Endothelial cell of umbilical vein (primary cell): ENCODE measurements around the gene TCF23. TPM values are rescaled to one million over a fixed set of nuclear protein-coding genes. Genes with fewer than 3 reads are reported as not detected.

Source experiments
- BruUV-seq: library from RNA; stranded (reverse); fragments of 400-500 nt; replicated peaks from 2 replicates; lab custom pipeline; 2021; lab: Mats Ljungman, UMichigan
- CTCF ChIA-PET: fragments of 300-600, 350-600 bp; sonication (Branson Sonifier 250); formaldehyde crosslinking; loops from one replicate; lab custom pipeline; 2021; ENCODE audit warnings: antibody characterized with exemption, inconsistent platforms; lab: Charles Lee
- POLR2A ChIA-PET: fragments of 300-600, 350-600 bp; sonication (Branson Sonifier 250); formaldehyde crosslinking; loops from one replicate; lab custom pipeline; 2021; ENCODE audit warnings: antibody characterized with exemption, inconsistent platforms; lab: Charles Lee
- DNase-seq: peaks from one replicate; pipeline ENCODE4 v3.0.0-alpha.2; 2011; ENCODE audit warnings: low read depth, low spot score
- FAIRE-seq: peaks from 2 replicates; lab custom pipeline; 2011; peaks lifted over from hg19 to GRCh38; lab: Jason Lieb, UNC
- H2AFZ ChIP-seq: 2 replicates; pipeline ENCODE4 v1.6.0; 2012; ENCODE audit warnings: low read depth, low read length, control low read depth, inconsistent platforms
- H3K27ac ChIP-seq: 2 replicates; pipeline ENCODE4 v1.5.1; 2011; ENCODE audit warnings: low read depth, mild to moderate bottlenecking, control low read depth, low read length, moderate library complexity; ENCODE audit not compliant: insufficient read depth
- H3K27me3 ChIP-seq, 2 experiments: 2 replicates each; pipeline versions ENCODE4 v1.6.0 to v1.6.1; 2011; ENCODE audit warnings: low read length in 2 of 2, mixed read lengths in 1 of 2; ENCODE audit not compliant: control insufficient read depth in 2 of 2, insufficient read depth in 2 of 2
- H3K36me3 ChIP-seq, 2 experiments: 2 replicates in 1 of 2; 3 replicates in 1 of 2; pipeline ENCODE4 v1.5.1; 2011; ENCODE audit warnings: low read length in 2 of 2, mild to moderate bottlenecking in 1 of 2, moderate library complexity in 1 of 2; ENCODE audit not compliant: control insufficient read depth in 2 of 2, insufficient read depth in 2 of 2; ENCODE audit errors: extremely low read depth in 1 of 2
- H3K4me1 ChIP-seq: 3 replicates; pipeline ENCODE4 v1.5.1; 2011; ENCODE audit warnings: mild to moderate bottlenecking, low read length; ENCODE audit not compliant: control insufficient read depth, insufficient read depth; ENCODE audit errors: extremely low read depth
- H3K4me2 ChIP-seq: 2 replicates; pipeline ENCODE4 v1.6.1; 2011; ENCODE audit warnings: low read length, control low read depth, mixed read lengths; ENCODE audit not compliant: insufficient read depth
- H3K4me3 ChIP-seq, 3 experiments: fragments of 200-600 bp in 1 of 3; sonication (generic), shearing (Covaris generic) in 1 of 3; replicated peaks in 1 of 3; 2 replicates each; pipeline ENCODE4 v1.5.1; 2011 to 2016; ENCODE audit warnings: control low read depth in 3 of 3, low read length in 3 of 3, mild to moderate bottlenecking in 2 of 3, inconsistent platforms in 1 of 3, low read depth in 1 of 3, moderate library complexity in 1 of 3; ENCODE audit not compliant: insufficient read depth in 1 of 3
- H3K79me2 ChIP-seq: 2 replicates; pipeline ENCODE4 v1.6.0; 2012; ENCODE audit warnings: low read length, inconsistent platforms; ENCODE audit not compliant: control insufficient read depth, insufficient read depth
- H3K9ac ChIP-seq: replicated peaks from 2 replicates; pipeline ENCODE3; 2011; ENCODE audit warnings: low read length, control low read depth; ENCODE audit not compliant: insufficient read depth; ENCODE audit errors: extremely low read depth
- H3K9me1 ChIP-seq: replicated peaks from 3 replicates; pipeline ENCODE4 v1.6.0; 2011; ENCODE audit warnings: mild to moderate bottlenecking, low read length; ENCODE audit not compliant: control insufficient read depth, insufficient read depth; ENCODE audit errors: extremely low read depth
- H3K9me3 ChIP-seq: replicated peaks from 2 replicates; pipeline ENCODE4 v1.5.1; 2012; ENCODE audit warnings: low read length, inconsistent platforms; ENCODE audit not compliant: control insufficient read depth, insufficient read depth
- H4K20me1 ChIP-seq: replicated peaks from 2 replicates; pipeline ENCODE3; 2011; ENCODE audit warnings: mild to moderate bottlenecking, low read length; ENCODE audit not compliant: control insufficient read depth, insufficient read depth; ENCODE audit errors: extremely low read depth
- EZH2 ChIP-seq: IDR thresholded peaks from 2 replicates; pipeline ENCODE4 v1.6.1; 2012; ENCODE audit warnings: borderline replicate concordance, low read depth, mild to moderate bottlenecking, moderate library complexity, low read length, inconsistent platforms; ENCODE audit not compliant: severe bottlenecking
- FOS ChIP-seq: IDR thresholded peaks from 2 replicates; pipeline ENCODE4 v1.6.1; 2011; ENCODE audit warnings: mild to moderate bottlenecking, low read length, moderate library complexity, borderline replicate concordance; ENCODE audit not compliant: insufficient read depth
- GATA2 ChIP-seq: IDR thresholded peaks from 2 replicates; pipeline ENCODE4 v1.7.0; 2011; ENCODE audit warnings: low read depth, mild to moderate bottlenecking, moderate library complexity, mixed read lengths, low read length; ENCODE audit not compliant: insufficient read length, insufficient read depth
- JUN ChIP-seq: IDR thresholded peaks from 2 replicates; pipeline ENCODE4 v1.6.1; 2011; ENCODE audit warnings: borderline replicate concordance, low read depth; ENCODE audit not compliant: insufficient read length, insufficient read depth
- MYC ChIP-seq: IDR thresholded peaks from one replicate; pipeline ENCODE4 v1.6.1; 2011; ENCODE audit warnings: mild to moderate bottlenecking, low read depth, low read length
- POLR2A ChIP-seq: IDR thresholded peaks from 2 replicates; pipeline ENCODE4 v1.6.1; 2012; ENCODE audit warnings: low read depth, mild to moderate bottlenecking, control low read depth, low read length
- POLR2AphosphoS5 ChIP-seq: IDR thresholded peaks from 2 replicates; pipeline ENCODE4 v1.6.1; 2012; ENCODE audit warnings: low read depth, mild to moderate bottlenecking, control low read depth, low read length, moderate library complexity; ENCODE audit not compliant: insufficient read depth
- dilution Hi-C: fragments of 300-500 bp; cut with MboI; formaldehyde crosslinking; loops from one replicate; pipeline ENCODE4 v1.15.0; 2019; ENCODE audit warnings: low sequenced_read_pairs; ENCODE audit not compliant: extremely low pct_ligation_motif_present
- intact Hi-C: fragments of 100-400 bp; cut with micrococcal nuclease; formaldehyde crosslinking; loops from one replicate; pipeline ENCODE4 v1.10.0; 2022
- polyA plus RNA-seq, 4 experiments: library from polyadenylated mRNA; depleted of rRNA in 3 of 4; stranded (reverse) in 3 of 4; unstranded in 1 of 4; fragments of >200 nt; gene quantifications; 2 replicates each; pipeline versions ENCODE4 v1.2.1 to v1.2.3, GENCODE V29; 2011 to 2012; ENCODE audit warnings: missing spikeins in 1 of 4
- total RNA-seq: library from RNA; stranded (reverse); gene quantifications from 2 replicates; pipeline ENCODE4 v1.2.3, GENCODE V29; 2021
- TF ChIP-seq, protein P1 (sequence below): IDR thresholded peaks from 2 replicates; pipeline ENCODE4 v1.6.1; 2011; ENCODE audit not compliant: insufficient read depth, insufficient read length
- TF ChIP-seq, protein P2 (sequence below), 2 donors: IDR thresholded peaks; 1 replicate in 1 of 2; 2 replicates in 1 of 2; pipeline ENCODE4 v1.5.1; 2011; ENCODE audit warnings: low read length in 2 of 2, mild to moderate bottlenecking in 2 of 2, moderate library complexity in 2 of 2, control low read depth in 1 of 2, inconsistent platforms in 1 of 2, low read depth in 1 of 2; ENCODE audit not compliant: insufficient read depth in 1 of 2; ENCODE audit errors: extremely low read depth in 1 of 2

Gene TCF23
- total and polyA plus RNA-seq, 2 donors (not counting 3 experiments of a cell fraction or from before 2014, with no cell fraction given): not detected

DNA sequence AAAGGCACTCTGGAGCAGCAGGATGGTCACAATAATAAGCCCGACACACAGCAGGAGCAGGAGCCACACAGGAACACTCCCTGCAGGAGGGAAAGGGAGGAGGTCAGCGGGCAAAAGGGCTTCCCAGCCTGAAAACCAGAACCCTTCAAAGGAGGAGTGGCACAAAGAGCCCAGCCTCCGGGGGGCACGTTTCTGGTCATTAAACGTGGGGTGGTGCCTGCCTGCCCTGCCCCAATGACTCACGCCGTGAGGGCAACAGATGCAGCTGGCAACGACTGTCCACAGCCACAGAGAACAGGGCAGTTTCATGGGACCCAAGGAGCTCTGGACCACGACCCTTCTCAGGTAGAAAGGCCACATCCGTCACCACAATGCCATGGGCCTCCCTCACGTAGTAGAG lies 17.4 kb upstream of the TCF23 start:
- Histone ChIP-seq H3K79me2 (peaks cover 18% of the 10 kb centered on the region), H3K9ac (no peak overlapping the region), H3K9me1 (no peaks in the 10 kb centered on the region), H2AFZ (no peak overlapping the region), H3K9me3 (no peaks in the 10 kb centered on the region), H3K4me1 (peaks cover 10% of the 10 kb centered on the region), H3K36me3 (peaks cover 6 to 27% of the 10 kb centered on the region in 2 experiments), H3K4me2 (no peak overlapping the region), H4K20me1 (no peaks in the 10 kb centered on the region), H3K27ac (no peak overlapping the region), H3K27me3 (no peaks in the 10 kb centered on the region), H3K4me3 (no peak overlapping the region)
- POLR2A ChIA-PET: no interaction called here
- intact Hi-C loops (no loop called here), dilution Hi-C loops (no loop called here)
- no TSS peak for BruUV-seq
- no peak for DNase-seq
- FAIRE-seq: no peak
- CTCF ChIA-PET: interaction anchor here (0.7 kb wide), 1 partner anchor 10 kb away, joined by 4 read pairs; no protein-coding TSS in a partner anchor
- no peak for TF ChIP-seq JUN
- TF ChIP-seq MYC: no peak
- TF ChIP-seq, protein P1, sequence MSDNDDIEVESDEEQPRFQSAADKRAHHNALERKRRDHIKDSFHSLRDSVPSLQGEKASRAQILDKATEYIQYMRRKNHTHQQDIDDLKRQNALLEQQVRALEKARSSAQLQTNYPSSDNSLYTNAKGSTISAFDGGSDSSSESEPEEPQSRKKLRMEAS: no peak
- no peak for TF ChIP-seq POLR2A
- no peak for TF ChIP-seq GATA2

DNA sequence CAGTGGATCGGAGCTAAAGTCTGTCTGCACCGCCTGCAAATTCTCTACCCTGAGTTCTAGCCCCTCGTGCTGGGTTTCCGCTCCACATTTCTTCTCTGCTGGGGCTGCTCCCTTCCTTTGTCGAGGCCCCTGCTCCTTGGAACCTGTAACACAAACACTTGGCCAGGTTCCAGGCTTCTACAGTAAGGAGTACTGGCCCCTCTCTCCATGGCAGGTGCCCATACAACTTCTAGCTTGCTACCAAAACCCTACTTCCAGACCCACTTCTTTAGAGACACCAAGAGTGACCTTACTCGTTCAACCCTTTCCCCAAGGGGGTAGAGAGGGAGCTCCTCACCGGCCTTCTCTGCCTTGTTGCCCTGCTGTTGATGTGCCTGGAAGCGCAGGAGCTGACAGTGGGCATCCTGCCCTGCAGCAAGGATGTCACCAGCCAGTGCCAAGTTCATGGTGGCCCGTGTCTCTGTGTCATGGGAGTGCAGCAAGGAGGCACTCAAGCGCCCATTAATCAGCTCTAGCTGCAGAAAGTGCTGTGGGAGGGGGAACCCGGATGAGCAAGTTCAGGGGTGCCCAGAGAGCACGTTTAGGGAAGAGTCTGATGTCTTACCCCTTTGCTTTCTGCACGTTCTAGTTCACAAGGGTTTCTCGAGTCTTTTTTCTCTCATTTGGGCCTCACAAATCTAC lies 15.5 kb upstream of the TCF23 start:
- Histone ChIP-seq H3K9me1 (no peaks in the 10 kb centered on the region), H3K9ac (peak overlapping the region; percentile 86), H4K20me1 (no peaks in the 10 kb centered on the region), H3K27me3 (no peaks in the 10 kb centered on the region), H3K79me2 (peaks cover 18% of the 10 kb centered on the region), H2AFZ (no peak overlapping the region), H3K36me3 (peaks cover 6 to 27% of the 10 kb centered on the region in 2 experiments), H3K4me3 (peak overlapping the region; percentile 78 to 97 (median 84)), H3K9me3 (no peaks in the 10 kb centered on the region), H3K4me1 (peaks cover 10% of the 10 kb centered on the region), H3K4me2 (peak overlapping the region; percentile 87), H3K27ac (no peak overlapping the region)
- dilution Hi-C loops (no loop called here), intact Hi-C loops (no loop called here)
- BruUV-seq: TSS peak; percentile 34
- POLR2A ChIA-PET: interaction anchor here (1.5 to 1.9 kb wide), 2 partner anchors 10 to 83 kb away, joined by 3 to 7 read pairs; partner anchors contain the start of gene ABHD1
- CTCF ChIA-PET: interaction anchor here (1.0 to 2.2 kb wide), 12 partner anchors 10 to 170 kb away, joined by 3 to 14 read pairs (median 7); partner anchors contain the start of genes ABHD1, AGBL5 and TRIM54
- DNase-seq (no peak), FAIRE-seq (no peak)
- TF ChIP-seq, protein P1: no peak
- TF ChIP-seq POLR2AphosphoS5 (no peak), MYC (no peak), FOS (no peak), POLR2A (no peak), GATA2 (no peak), JUN (no peak), EZH2 (no peak)
- TF ChIP-seq, protein P2, sequence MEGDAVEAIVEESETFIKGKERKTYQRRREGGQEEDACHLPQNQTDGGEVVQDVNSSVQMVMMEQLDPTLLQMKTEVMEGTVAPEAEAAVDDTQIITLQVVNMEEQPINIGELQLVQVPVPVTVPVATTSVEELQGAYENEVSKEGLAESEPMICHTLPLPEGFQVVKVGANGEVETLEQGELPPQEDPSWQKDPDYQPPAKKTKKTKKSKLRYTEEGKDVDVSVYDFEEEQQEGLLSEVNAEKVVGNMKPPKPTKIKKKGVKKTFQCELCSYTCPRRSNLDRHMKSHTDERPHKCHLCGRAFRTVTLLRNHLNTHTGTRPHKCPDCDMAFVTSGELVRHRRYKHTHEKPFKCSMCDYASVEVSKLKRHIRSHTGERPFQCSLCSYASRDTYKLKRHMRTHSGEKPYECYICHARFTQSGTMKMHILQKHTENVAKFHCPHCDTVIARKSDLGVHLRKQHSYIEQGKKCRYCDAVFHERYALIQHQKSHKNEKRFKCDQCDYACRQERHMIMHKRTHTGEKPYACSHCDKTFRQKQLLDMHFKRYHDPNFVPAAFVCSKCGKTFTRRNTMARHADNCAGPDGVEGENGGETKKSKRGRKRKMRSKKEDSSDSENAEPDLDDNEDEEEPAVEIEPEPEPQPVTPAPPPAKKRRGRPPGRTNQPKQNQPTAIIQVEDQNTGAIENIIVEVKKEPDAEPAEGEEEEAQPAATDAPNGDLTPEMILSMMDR (IDR thresholded peaks at IDR 0.05; ENCODE audit: extremely low read depth in 1 of 2, insufficient read depth in 1 of 2, low read depth in 1 of 2, low read length in 2 of 2): no peak
